ENCODE data around the gene ACVR2B. TPM values are rescaled to one million over a fixed set of nuclear protein-coding genes. Genes with fewer than 3 reads are reported as not detected.

The ACVR2B gene
- total and polyA plus RNA-seq, 2 of the 13 experiments (the other 11 are each of a cell fraction or from before 2014, with no cell fraction given): 10.0 to 12.7 TPM

DNA sequence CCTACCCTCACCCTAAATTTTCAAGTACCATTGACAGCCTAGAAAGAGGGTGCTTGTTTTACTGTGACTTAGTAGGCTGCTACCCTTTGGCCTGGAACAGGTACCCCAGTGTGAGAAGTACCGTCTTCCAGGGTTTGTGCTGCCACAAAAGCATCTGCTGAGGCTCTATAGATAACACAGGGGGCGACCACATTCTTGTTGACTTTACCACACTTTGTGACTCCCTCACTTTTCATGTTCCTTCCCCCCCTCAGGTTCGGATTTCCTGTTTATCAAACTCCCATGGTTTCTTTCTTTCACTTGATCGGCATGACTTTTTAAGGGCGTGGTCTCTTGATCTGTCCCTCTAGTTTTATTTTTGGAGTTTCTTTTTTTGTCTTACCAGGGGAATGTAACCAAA lies 66.0 kb downstream of the ACVR2B start (continued):
- TF ChIP-seq, protein P1, sequence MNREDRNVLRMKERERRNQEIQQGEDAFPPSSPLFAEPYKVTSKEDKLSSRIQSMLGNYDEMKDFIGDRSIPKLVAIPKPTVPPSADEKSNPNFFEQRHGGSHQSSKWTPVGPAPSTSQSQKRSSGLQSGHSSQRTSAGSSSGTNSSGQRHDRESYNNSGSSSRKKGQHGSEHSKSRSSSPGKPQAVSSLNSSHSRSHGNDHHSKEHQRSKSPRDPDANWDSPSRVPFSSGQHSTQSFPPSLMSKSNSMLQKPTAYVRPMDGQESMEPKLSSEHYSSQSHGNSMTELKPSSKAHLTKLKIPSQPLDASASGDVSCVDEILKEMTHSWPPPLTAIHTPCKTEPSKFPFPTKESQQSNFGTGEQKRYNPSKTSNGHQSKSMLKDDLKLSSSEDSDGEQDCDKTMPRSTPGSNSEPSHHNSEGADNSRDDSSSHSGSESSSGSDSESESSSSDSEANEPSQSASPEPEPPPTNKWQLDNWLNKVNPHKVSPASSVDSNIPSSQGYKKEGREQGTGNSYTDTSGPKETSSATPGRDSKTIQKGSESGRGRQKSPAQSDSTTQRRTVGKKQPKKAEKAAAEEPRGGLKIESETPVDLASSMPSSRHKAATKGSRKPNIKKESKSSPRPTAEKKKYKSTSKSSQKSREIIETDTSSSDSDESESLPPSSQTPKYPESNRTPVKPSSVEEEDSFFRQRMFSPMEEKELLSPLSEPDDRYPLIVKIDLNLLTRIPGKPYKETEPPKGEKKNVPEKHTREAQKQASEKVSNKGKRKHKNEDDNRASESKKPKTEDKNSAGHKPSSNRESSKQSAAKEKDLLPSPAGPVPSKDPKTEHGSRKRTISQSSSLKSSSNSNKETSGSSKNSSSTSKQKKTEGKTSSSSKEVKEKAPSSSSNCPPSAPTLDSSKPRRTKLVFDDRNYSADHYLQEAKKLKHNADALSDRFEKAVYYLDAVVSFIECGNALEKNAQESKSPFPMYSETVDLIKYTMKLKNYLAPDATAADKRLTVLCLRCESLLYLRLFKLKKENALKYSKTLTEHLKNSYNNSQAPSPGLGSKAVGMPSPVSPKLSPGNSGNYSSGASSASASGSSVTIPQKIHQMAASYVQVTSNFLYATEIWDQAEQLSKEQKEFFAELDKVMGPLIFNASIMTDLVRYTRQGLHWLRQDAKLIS (CRISPR knock-in tag; IDR thresholded peaks at IDR 0.05): no peak
- TF ChIP-seq, protein P2, sequence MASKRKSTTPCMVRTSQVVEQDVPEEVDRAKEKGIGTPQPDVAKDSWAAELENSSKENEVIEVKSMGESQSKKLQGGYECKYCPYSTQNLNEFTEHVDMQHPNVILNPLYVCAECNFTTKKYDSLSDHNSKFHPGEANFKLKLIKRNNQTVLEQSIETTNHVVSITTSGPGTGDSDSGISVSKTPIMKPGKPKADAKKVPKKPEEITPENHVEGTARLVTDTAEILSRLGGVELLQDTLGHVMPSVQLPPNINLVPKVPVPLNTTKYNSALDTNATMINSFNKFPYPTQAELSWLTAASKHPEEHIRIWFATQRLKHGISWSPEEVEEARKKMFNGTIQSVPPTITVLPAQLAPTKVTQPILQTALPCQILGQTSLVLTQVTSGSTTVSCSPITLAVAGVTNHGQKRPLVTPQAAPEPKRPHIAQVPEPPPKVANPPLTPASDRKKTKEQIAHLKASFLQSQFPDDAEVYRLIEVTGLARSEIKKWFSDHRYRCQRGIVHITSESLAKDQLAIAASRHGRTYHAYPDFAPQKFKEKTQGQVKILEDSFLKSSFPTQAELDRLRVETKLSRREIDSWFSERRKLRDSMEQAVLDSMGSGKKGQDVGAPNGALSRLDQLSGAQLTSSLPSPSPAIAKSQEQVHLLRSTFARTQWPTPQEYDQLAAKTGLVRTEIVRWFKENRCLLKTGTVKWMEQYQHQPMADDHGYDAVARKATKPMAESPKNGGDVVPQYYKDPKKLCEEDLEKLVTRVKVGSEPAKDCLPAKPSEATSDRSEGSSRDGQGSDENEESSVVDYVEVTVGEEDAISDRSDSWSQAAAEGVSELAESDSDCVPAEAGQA (IDR thresholded peaks at IDR 0.05; ENCODE audit: low read depth): no peak
- TF ChIP-seq, protein P2 (CRISPR knock-in tag; IDR thresholded peaks at IDR 0.05; ENCODE audit: borderline replicate concordance): no peak
- TF ChIP-seq ZNF432 (CRISPR knock-in tag; IDR thresholded peaks at IDR 0.05; ENCODE audit: borderline replicate concordance) (no peak), TEAD3 (CRISPR knock-in tag; optimal IDR thresholded peaks at IDR 0.05; ENCODE audit: borderline replicate concordance) (no peak)

Measured in HepG2 (cell line).